MCF 10A (cell line): ENCODE data around the gene SCN1B. TPM values are rescaled to one million over a fixed set of nuclear protein-coding genes. Genes with fewer than 3 reads are reported as not detected.

Experiments used
- BruUV-seq: library from RNA; stranded (reverse); fragments of 400-500 nt; replicated peaks from 2 replicates; lab custom pipeline; 2021; lab: Mats Ljungman, UMichigan
- CTCF ChIA-PET: fragments of 300-600 bp; sonication (Branson Sonifier 250); formaldehyde crosslinking; extraction: SDS; loops from one replicate; lab custom pipeline; 2021; ENCODE audit warnings: antibody characterized with exemption, inconsistent platforms; lab: Yijun Ruan, JAX
- POLR2A ChIA-PET: fragments of 300-600, 350-650 bp; sonication (Branson Sonifier 250); formaldehyde crosslinking; extraction: SDS; loops from one replicate; lab custom pipeline; 2020; ENCODE audit warnings: antibody characterized with exemption, inconsistent platforms; lab: Yijun Ruan, JAX
- DNase-seq: peaks from one replicate; pipeline ENCODE4 v3.0.0-alpha.2; 2018; ENCODE audit not compliant: unreplicated experiment
- H3K27ac Mint-ChIP-seq: one replicate; pipeline ENCODE4 v1.8.0; 2022; ENCODE audit warnings: mild to moderate bottlenecking, low read depth, mixed read lengths; ENCODE audit not compliant: unreplicated experiment
- H3K27me3 Mint-ChIP-seq: one replicate; pipeline ENCODE4 v1.8.0; 2022; ENCODE audit warnings: mixed read lengths; ENCODE audit not compliant: insufficient read depth, unreplicated experiment
- H3K36me3 Mint-ChIP-seq: one replicate; pipeline ENCODE4 v1.8.0; 2022; ENCODE audit warnings: mild to moderate bottlenecking, moderate library complexity, mixed read lengths; ENCODE audit not compliant: insufficient read depth, unreplicated experiment
- H3K4me1 Mint-ChIP-seq: one replicate; pipeline ENCODE4 v1.8.0; 2022; ENCODE audit warnings: mixed read lengths; ENCODE audit not compliant: insufficient read depth, unreplicated experiment
- H3K4me3 Mint-ChIP-seq: one replicate; pipeline ENCODE4 v1.8.0; 2022; ENCODE audit warnings: mild to moderate bottlenecking, moderate library complexity, mixed read lengths; ENCODE audit not compliant: unreplicated experiment
- H3K9me3 Mint-ChIP-seq: one replicate; pipeline ENCODE4 v1.8.0; 2022; ENCODE audit warnings: mixed read lengths; ENCODE audit not compliant: unreplicated experiment
- intact Hi-C: fragments of 100-400 bp; cut with micrococcal nuclease; formaldehyde crosslinking; loops from 2 replicates; pipeline ENCODE4 v1.14.1; 2022
- total RNA-seq: library from RNA; stranded (reverse); gene quantifications from 2 replicates; pipeline ENCODE4 v1.2.3, GENCODE V29; 2022
- TF ChIP-seq, protein P1 (sequence below): fragments of 200-600 bp; IDR thresholded peaks from one replicate; pipeline ENCODE4 v1.8.0; 2022; ENCODE audit warnings: antibody characterized with exemption, mild to moderate bottlenecking; ENCODE audit not compliant: unreplicated experiment

The SCN1B gene
- total RNA-seq, 1 experiment from 2014 or later = 0.19 TPM

DNA sequence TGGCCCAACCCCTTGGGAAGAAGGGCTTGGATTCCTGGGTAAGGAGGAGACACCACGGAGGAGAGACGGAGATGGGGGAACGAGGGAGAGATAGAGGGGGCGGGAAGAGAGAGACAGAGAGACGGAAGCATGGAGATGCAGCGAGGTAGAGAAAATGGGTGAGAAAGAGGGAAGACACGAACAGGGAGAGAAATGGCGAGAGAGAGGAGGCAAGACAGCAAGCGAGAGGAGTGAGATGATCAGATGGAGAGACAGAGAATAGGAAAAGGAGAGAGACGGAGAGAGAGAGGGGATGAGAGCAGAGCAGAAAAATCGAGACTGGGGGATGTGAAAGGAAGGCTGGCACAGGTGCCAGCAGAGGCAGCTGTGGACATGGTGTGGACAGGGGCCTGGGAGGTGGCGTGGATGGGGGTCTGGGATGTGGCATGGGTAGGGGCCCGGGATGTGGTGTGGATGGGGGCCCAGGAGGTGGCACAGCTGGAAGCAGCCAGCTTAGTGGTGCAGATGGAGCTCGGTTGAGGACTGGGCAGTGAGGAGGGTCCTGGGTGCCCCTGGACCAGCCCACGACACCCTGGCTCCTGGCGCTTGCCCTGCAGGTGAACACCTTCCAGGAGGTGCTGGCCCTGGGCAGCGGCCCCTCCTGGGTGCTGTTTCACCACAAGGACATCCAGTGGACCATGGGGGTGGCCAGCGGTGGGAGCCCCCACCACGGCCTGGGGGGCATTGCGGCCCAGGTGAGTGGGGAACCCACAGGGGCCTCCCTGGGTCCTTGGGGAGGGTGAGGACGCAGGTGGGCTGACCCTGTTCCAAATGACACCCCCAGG lies 45.1 kb downstream of the SCN1B start:
- peaks cover 17% of the 10 kb centered on the region for H3K27me3 Mint-ChIP-seq
- ChIA-PET CTCF (interaction anchor here (1.3 kb wide), 1 partner anchor 9 kb away, joined by 6 read pairs; no protein-coding TSS in a partner anchor), POLR2A (no interaction called here)
- intact Hi-C loops = no loop called here
- H3K27ac Mint-ChIP-seq = no peak overlapping the region
- BruUV-seq = no TSS peak
- H3K4me1 Mint-ChIP-seq = no peaks in the 10 kb centered on the region
- no peaks in the 10 kb centered on the region for H3K9me3 Mint-ChIP-seq
- TF ChIP-seq, protein P1, sequence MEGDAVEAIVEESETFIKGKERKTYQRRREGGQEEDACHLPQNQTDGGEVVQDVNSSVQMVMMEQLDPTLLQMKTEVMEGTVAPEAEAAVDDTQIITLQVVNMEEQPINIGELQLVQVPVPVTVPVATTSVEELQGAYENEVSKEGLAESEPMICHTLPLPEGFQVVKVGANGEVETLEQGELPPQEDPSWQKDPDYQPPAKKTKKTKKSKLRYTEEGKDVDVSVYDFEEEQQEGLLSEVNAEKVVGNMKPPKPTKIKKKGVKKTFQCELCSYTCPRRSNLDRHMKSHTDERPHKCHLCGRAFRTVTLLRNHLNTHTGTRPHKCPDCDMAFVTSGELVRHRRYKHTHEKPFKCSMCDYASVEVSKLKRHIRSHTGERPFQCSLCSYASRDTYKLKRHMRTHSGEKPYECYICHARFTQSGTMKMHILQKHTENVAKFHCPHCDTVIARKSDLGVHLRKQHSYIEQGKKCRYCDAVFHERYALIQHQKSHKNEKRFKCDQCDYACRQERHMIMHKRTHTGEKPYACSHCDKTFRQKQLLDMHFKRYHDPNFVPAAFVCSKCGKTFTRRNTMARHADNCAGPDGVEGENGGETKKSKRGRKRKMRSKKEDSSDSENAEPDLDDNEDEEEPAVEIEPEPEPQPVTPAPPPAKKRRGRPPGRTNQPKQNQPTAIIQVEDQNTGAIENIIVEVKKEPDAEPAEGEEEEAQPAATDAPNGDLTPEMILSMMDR = no peak
- DNase-seq = no peak
- H3K36me3 Mint-ChIP-seq = no peaks in the 10 kb centered on the region
- H3K4me3 Mint-ChIP-seq = no peak overlapping the region

DNA sequence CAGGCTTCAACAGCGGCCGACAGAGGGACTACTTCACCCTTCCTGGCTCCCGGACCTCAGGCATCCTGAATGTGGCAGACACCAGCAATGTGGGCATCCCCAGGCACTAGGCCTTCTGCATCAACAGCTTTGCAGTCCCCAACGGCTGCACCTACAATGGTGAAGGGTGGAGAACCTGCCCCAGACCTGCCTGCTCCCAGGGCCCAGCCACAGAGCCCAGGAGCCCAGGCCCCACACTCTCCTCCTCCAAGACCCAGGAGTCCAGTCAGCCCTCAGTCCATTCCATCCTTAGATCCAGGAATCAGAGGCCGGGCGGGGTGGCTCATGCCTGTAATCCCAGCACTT lies 45.7 kb downstream of the SCN1B start:
- ChIA-PET POLR2A (no interaction called here), CTCF (interaction anchor here (1.3 kb wide), 1 partner anchor 9 kb away, joined by 6 read pairs; no protein-coding TSS in a partner anchor)
- no TSS peak for BruUV-seq
- intact Hi-C loops = no loop called here
- Mint-ChIP-seq H3K27ac (no peak overlapping the region), H3K27me3 (peaks cover 17% of the 10 kb centered on the region), H3K36me3 (no peaks in the 10 kb centered on the region), H3K4me1 (no peaks in the 10 kb centered on the region), H3K4me3 (no peak overlapping the region), H3K9me3 (no peaks in the 10 kb centered on the region)
- TF ChIP-seq, protein P1 = no peak
- no peak for DNase-seq

DNA sequence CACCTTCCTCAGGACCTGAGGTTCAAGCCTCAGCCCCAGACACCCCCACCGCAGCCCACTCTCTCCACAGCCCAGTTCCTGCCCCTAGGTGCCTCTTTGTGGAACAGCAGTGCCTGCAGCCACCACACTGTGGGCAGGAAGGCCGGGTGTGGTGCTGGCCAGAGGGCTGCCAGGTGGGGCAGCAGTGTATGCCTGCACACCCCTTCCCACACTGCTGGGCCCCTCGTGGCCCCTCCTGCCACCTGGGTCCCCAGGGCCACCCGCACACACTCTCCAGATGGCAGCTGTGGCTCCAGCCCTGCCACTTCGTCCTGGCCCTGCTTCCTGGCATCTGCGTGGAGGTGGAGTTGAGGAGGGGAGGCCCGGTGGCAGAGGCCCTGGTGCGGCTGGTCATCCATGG lies 46.4 kb downstream of the SCN1B start:
- ChIA-PET POLR2A (no interaction called here), CTCF (no interaction called here)
- no TSS peak for BruUV-seq
- TF ChIP-seq, protein P1 = no peak
- DNase-seq = no peak
- Mint-ChIP-seq H3K27ac (no peak overlapping the region), H3K27me3 (peaks cover 17% of the 10 kb centered on the region), H3K9me3 (no peaks in the 10 kb centered on the region), H3K4me3 (no peak overlapping the region), H3K4me1 (no peaks in the 10 kb centered on the region), H3K36me3 (no peaks in the 10 kb centered on the region)
- intact Hi-C loops = no loop called here

DNA sequence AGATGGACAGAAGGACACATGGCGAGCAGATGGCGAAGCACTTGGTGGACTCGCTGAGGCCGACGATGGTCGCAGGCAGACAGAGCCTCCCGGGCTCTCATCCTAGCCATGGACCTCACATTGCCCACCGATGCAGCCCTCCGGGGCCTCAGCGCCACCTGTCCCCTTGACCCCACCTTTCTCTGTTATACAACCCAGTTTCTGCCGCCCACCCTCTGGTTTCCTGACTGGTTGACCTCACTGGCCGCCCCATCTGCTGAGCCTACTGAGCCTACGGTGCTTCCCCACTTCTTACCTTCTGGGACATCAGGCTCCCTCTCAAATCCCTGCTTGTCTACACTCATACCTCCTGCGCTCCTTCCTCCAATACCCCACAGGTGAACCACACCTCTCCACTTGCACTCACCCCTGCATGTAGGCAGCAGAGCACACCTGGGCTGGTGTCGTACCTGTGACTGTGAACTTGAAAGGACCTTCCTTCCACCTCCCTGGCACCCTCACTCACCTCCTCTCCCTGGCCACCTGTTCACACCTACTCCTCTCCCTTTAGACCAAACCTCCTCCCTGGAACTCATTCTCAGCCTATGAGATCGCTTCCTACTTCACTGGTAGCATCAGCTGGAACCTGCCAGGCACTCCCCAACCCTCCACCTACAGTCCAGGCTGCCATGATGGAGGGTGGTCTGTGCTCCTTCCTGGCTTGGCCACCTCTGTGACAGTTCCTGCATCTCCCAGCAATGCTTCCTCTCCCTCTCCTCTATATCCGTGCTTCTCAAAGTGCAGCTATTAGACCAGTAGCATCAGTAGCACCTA lies 47.3 kb downstream of the SCN1B start:
- ChIA-PET POLR2A (no interaction called here), CTCF (interaction anchor here (0.6 to 1.0 kb wide), 5 partner anchors 8 to 74 kb away, joined by 3 to 4 read pairs (median 3); no protein-coding TSS in a partner anchor)
- DNase-seq = no peak
- Mint-ChIP-seq H3K36me3 (no peaks in the 10 kb centered on the region), H3K27me3 (peaks cover 17% of the 10 kb centered on the region), H3K4me1 (no peaks in the 10 kb centered on the region), H3K4me3 (no peak overlapping the region), H3K27ac (no peak overlapping the region), H3K9me3 (no peaks in the 10 kb centered on the region)
- TF ChIP-seq, protein P1 = no peak
- no TSS peak for BruUV-seq
- intact Hi-C loops = no loop called here
